PC-3 (cell line): ENCODE measurements around the gene UBTF. TPM values are rescaled to one million over a fixed set of nuclear protein-coding genes. Genes with fewer than 3 reads are reported as not detected.

Source experiments
- ATAC-seq: fragments of 200-7000 bp; cut with Tn5 transposase; 2 replicates; pipeline ENCODE4 v1.9.1; 2020; ENCODE audit warnings: mild to moderate bottlenecking, moderate library complexity
- BruUV-seq: library from RNA; stranded (reverse); fragments of 400-500 nt; replicated peaks from 2 replicates; lab custom pipeline; 2021; lab: Mats Ljungman, UMichigan
- CTCF ChIA-PET: fragments of 300-600 bp; sonication (Branson Sonifier 250); formaldehyde crosslinking; loops from one replicate; lab custom pipeline; 2022; ENCODE audit warnings: antibody characterized with exemption; lab: Charles Lee
- POLR2A ChIA-PET: fragments of 300-600 bp; sonication (Branson Sonifier 250); formaldehyde crosslinking; loops from one replicate; lab custom pipeline; 2022; ENCODE audit warnings: antibody characterized with exemption; ENCODE audit not compliant: unreplicated experiment; lab: Charles Lee
- DNase-seq: peaks from one replicate; pipeline ENCODE4 v3.0.0-alpha.2; 2015
- H2AFZ ChIP-seq: fragments of 300-600 bp; sonication (generic); 2 replicates; pipeline ENCODE4 v1.6.0; 2016; ENCODE audit warnings: antibody characterized with exemption, low read length
- H3F3A ChIP-seq: fragments of 300-600 bp; sonication (generic); one replicate; pipeline ENCODE4 v1.6.0; 2017; ENCODE audit warnings: antibody characterized with exemption, low read length, control low read depth, mild to moderate bottlenecking; ENCODE audit not compliant: unreplicated experiment
- H3K27ac ChIP-seq: fragments of 300-600 bp; sonication (generic); 2 replicates; pipeline ENCODE4 v1.5.1; 2016; ENCODE audit warnings: mild to moderate bottlenecking, low read length
- H3K27me3 ChIP-seq: fragments of 300-600 bp; sonication (generic); 2 replicates; pipeline ENCODE4 v1.6.1; 2016; ENCODE audit warnings: low read length, mixed read lengths
- H3K36me3 ChIP-seq: fragments of 300-600 bp; sonication (generic); 2 replicates; pipeline ENCODE4 v1.6.1; 2016; ENCODE audit warnings: low read depth, mixed run types, low read length, mixed read lengths
- H3K4me1 ChIP-seq: fragments of 300-600 bp; sonication (generic); 2 replicates; pipeline ENCODE4 v1.5.1; 2016; ENCODE audit warnings: low read length; ENCODE audit not compliant: insufficient read depth
- H3K4me2 ChIP-seq: fragments of 300-600 bp; sonication (generic); 2 replicates; pipeline ENCODE4 v1.6.0; 2016; ENCODE audit warnings: low read length
- H3K4me3 ChIP-seq: fragments of 300-600 bp; sonication (generic); 2 replicates; pipeline ENCODE4 v1.5.1; 2016; ENCODE audit warnings: mild to moderate bottlenecking, low read length, mixed read lengths
- H3K79me2 ChIP-seq: fragments of 300-600 bp; sonication (generic); 2 replicates; pipeline ENCODE4 v1.6.1; 2017; ENCODE audit warnings: low read length, mixed read lengths
- H3K9ac ChIP-seq: fragments of 300-600 bp; sonication (generic); 2 replicates; pipeline ENCODE4 v1.6.0; 2016; ENCODE audit warnings: mild to moderate bottlenecking, low read length
- H3K9me2 ChIP-seq: fragments of 300-600 bp; sonication (generic); replicated peaks from 2 replicates; pipeline ENCODE4 v1.6.1; 2016; ENCODE audit warnings: mixed run types, low read length, mixed read lengths
- H3K9me3 ChIP-seq: fragments of 300-600 bp; sonication (generic); 2 replicates; pipeline ENCODE4 v1.6.1; 2016; ENCODE audit warnings: low read length, mixed read lengths
- H4K20me1 ChIP-seq: fragments of 300-600 bp; sonication (generic); 2 replicates; pipeline ENCODE4 v1.6.1; 2016; ENCODE audit warnings: low read length, mixed read lengths
- EZH2 ChIP-seq: fragments of 300-600 bp; sonication (generic); IDR thresholded peaks from one replicate; pipeline ENCODE4 v1.6.1; 2017; ENCODE audit warnings: antibody characterized with exemption, mild to moderate bottlenecking, low read length; ENCODE audit not compliant: unreplicated experiment
- EZH2phosphoT487 ChIP-seq: fragments of 300-600 bp; sonication (generic); IDR thresholded peaks from 2 replicates; pipeline ENCODE4 v1.6.1; 2018; ENCODE audit warnings: mild to moderate bottlenecking, antibody characterized with exemption, low read length, borderline replicate concordance
- intact Hi-C: fragments of 100-400 bp; cut with micrococcal nuclease; formaldehyde crosslinking; loops from 2 replicates; pipeline ENCODE4 v1.9.0; 2023
- total RNA-seq: library from RNA; depleted of rRNA; stranded (reverse); fragments of >200 nt; gene quantifications from 2 replicates; pipeline ENCODE4 v1.2.3, GENCODE V29; 2014
- TF ChIP-seq, protein P1 (sequence below): fragments of 300-600 bp; sonication (generic); conservative IDR thresholded peaks from 2 replicates; pipeline ENCODE4 v1.5.1; 2017; ENCODE audit warnings: antibody characterized with exemption, low read depth, mild to moderate bottlenecking, low read length

Gene UBTF
- total RNA-seq, 1 experiment from 2014 or later, result 139 TPM

DNA sequence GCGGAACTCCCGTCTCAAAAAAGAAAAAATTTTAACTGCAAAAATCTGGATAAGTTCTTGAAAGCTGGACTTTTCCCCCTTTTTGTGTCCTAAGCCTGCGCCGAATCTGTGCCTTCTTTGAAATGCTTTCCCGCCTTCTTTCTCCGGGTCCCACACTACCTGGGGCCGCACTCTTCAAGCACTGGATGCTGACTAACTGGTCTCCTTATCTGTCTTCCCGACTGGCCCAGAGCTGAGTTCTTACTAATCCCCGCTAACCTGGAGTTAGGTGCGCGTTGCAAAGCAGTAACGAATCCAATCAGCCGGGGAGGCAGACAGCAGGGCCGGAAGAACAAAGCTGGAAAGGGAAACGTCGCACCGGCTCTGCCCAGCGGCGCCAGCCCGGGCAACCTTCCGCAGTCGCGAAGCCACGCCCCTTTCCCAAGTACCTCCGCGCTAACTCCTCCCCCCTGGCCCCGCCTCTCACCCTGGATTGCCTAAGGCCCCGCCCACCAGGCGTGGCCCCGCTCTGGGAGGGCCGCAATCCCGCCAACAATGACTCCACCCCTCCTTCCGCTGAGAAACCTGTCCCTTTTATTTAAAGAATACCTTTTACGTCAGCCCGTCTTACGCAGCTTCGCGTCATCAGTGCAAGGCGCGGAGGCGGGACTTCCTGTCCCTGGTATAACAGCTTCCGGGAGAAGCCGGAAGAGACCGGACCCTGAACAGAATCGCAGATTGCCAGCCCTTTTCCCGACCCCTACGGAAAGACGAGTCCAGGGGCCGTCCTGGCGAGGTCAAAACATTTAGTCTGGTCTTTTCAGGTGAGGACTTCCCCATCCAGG lies 33.0 kb downstream of the UBTF start, which contains the start of gene TMUB2:
Gene TMUB2 (plus strand): TSS at position 666 of the 824 bp plus-strand sequence. CDS start 737 bp downstream, outside the sequence.
- TSS peak; percentile 74 for BruUV-seq
- Histone ChIP-seq H3K27ac (peak within 1 kb of the TSS; percentile 83), H3K4me3 (peak within 1 kb of the TSS; percentile 94), H3K27me3 (no peaks in the 10 kb centered on the region), H3K9me2 (no peaks in the 10 kb centered on the region), H3K36me3 (peaks cover 15% of the 10 kb centered on the region; the same call in 1 of the 2 replicates), H3K79me2 (peaks cover 71% of the 10 kb centered on the region), H3K4me2 (peak within 1 kb of the TSS; percentile 84), H4K20me1 (no peaks in the 10 kb centered on the region), H3K9ac (peak within 1 kb of the TSS; percentile 95), H3K9me3 (no peaks in the 10 kb centered on the region), H3F3A (no peaks in the 10 kb centered on the region), H3K4me1 (peaks cover 18% of the 10 kb centered on the region), H2AFZ (peak within 1 kb of the TSS; percentile 87)
- POLR2A ChIA-PET, result interaction anchor here (0.5 to 1.0 kb wide), 5 partner anchors 18 to 570 kb away, joined by 3 to 13 read pairs (median 3); no protein-coding TSS in a partner anchor
- intact Hi-C loops, result loop anchor here (1.0 to 10.0 kb wide), 3 partner anchors 12 to 112 kb away; partner anchors contain the start of gene G6PC3
- CTCF ChIA-PET, result interaction anchor here (0.6 to 1.3 kb wide), 7 partner anchors 23 to 337 kb away, joined by 3 to 11 read pairs (median 4); no protein-coding TSS in a partner anchor
- DNase-seq (peak; percentile 100), ATAC-seq (peak; percentile 88)
- TF ChIP-seq, protein P1, sequence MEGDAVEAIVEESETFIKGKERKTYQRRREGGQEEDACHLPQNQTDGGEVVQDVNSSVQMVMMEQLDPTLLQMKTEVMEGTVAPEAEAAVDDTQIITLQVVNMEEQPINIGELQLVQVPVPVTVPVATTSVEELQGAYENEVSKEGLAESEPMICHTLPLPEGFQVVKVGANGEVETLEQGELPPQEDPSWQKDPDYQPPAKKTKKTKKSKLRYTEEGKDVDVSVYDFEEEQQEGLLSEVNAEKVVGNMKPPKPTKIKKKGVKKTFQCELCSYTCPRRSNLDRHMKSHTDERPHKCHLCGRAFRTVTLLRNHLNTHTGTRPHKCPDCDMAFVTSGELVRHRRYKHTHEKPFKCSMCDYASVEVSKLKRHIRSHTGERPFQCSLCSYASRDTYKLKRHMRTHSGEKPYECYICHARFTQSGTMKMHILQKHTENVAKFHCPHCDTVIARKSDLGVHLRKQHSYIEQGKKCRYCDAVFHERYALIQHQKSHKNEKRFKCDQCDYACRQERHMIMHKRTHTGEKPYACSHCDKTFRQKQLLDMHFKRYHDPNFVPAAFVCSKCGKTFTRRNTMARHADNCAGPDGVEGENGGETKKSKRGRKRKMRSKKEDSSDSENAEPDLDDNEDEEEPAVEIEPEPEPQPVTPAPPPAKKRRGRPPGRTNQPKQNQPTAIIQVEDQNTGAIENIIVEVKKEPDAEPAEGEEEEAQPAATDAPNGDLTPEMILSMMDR, result no peak
- no peak for TF ChIP-seq EZH2
- TF ChIP-seq EZH2phosphoT487, result no peak

DNA sequence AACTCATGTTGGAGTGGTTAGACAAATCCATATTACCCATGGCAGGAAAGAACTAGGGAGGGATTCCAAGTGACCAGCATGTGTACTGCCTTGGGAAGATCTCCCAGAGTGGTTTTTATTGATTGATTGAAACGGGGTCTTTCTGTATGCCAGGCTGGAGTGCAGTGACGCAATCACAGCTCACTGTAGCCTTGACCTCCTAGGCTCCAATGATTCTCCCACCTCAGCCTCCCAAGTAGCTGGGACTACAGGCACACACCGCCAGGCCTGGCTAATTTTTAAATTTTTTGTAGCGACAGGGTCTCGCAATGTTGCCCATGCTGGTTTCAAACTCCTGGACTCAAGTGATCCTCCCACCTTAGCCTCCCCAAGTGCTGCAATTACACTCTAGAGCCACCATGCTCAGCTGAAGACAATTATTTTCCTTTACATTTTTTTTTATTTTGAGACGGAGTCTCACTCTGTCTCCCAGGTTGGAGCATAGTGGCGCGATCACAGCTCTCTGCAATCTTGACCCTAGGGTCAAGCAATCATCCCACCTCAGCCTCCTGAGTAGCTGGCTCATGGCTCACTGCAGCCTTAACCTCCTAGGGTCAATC lies 35.2 kb downstream of the UBTF start:
- H3F3A ChIP-seq, result no peaks in the 10 kb centered on the region
- TF ChIP-seq, protein P1, result no peak
- TF ChIP-seq EZH2 (no peak), EZH2phosphoT487 (no peak)
- POLR2A ChIA-PET, result no interaction called here
- peaks cover 71% of the 10 kb centered on the region for H3K79me2 ChIP-seq
- no peaks in the 10 kb centered on the region for H3K9me3 ChIP-seq
- no TSS peak for BruUV-seq
- no peaks in the 10 kb centered on the region for H3K9me2 ChIP-seq
- no peak overlapping the region for H3K27ac ChIP-seq
- peaks cover 18% of the 10 kb centered on the region for H3K4me1 ChIP-seq
- H3K27me3 ChIP-seq, result no peaks in the 10 kb centered on the region
- peak overlapping the region; percentile 81; the same call in 1 of the 2 replicates for H3K4me2 ChIP-seq
- ATAC-seq, result no peak
- H3K36me3 ChIP-seq, result peaks cover 15% of the 10 kb centered on the region; the same call in 1 of the 2 replicates
- no peaks in the 10 kb centered on the region for H4K20me1 ChIP-seq
- no peak overlapping the region for H3K4me3 ChIP-seq
- no peak overlapping the region for H3K9ac ChIP-seq
- no peak for DNase-seq
- no peak overlapping the region for H2AFZ ChIP-seq
- intact Hi-C loops, result loop anchor here (10.0 kb wide), 1 partner anchor 110 kb away; the partner anchor contains the start of gene G6PC3
- CTCF ChIA-PET, result interaction anchor here (0.5 to 1.3 kb wide), 3 partner anchors 16 to 44 kb away, joined by 3 to 8 read pairs (median 4); no protein-coding TSS in a partner anchor
